WTC11 (cell line): ENCODE results near the gene IL17RC. TPM values are rescaled to one million over a fixed set of nuclear protein-coding genes. Genes with fewer than 3 reads are reported as not detected.

Source experiments
- AR ChIP-seq: fragments of 250-450 bp; sonication (Bioruptor Pico); IDR thresholded peaks from 2 replicates; pipeline ENCODE4 v1.9.0; 2021; ENCODE audit warnings: mild to moderate bottlenecking
- CREM ChIP-seq: sonication (generic); formaldehyde crosslinking; IDR thresholded peaks from 2 replicates; pipeline ENCODE4 v1.8.1; 2022; ENCODE audit warnings: mild to moderate bottlenecking, missing genetic modification reagents, moderate library complexity
- FOXP1 ChIP-seq: sonication (generic); formaldehyde crosslinking; IDR thresholded peaks from 2 replicates; pipeline ENCODE4 v1.8.0; 2022; ENCODE audit warnings: missing genetic modification reagents, mild to moderate bottlenecking, moderate library complexity, borderline replicate concordance
- GRHL2 ChIP-seq: fragments of 250-450 bp; sonication (Bioruptor Pico); IDR thresholded peaks from 2 replicates; pipeline ENCODE4 v1.8.0; 2022; ENCODE audit warnings: mild to moderate bottlenecking, moderate library complexity; ENCODE audit not compliant: insufficient replicate concordance, severe bottlenecking
- IRF1 ChIP-seq: sonication (generic); formaldehyde crosslinking; IDR thresholded peaks from 2 replicates; pipeline ENCODE4 v1.8.0; 2023; ENCODE audit warnings: missing genetic modification reagents
- MYBL2 ChIP-seq: sonication (generic); formaldehyde crosslinking; IDR thresholded peaks from 2 replicates; pipeline ENCODE4 v1.8.1; 2023; ENCODE audit warnings: mild to moderate bottlenecking, moderate library complexity, missing genetic modification reagents
- NR3C1 ChIP-seq: sonication (generic); formaldehyde crosslinking; conservative IDR thresholded peaks from 2 replicates; pipeline ENCODE4 v1.8.1; 2023; ENCODE audit warnings: low read depth, mild to moderate bottlenecking, missing genetic modification reagents
- OVOL2 ChIP-seq: fragments of 250-450 bp; sonication (Bioruptor Pico); IDR thresholded peaks from 2 replicates; pipeline ENCODE4 v1.9.0; 2021; ENCODE audit warnings: mild to moderate bottlenecking, borderline replicate concordance
- SMAD3 ChIP-seq: sonication (generic); formaldehyde crosslinking; IDR thresholded peaks from 2 replicates; pipeline ENCODE4 v1.8.0; 2022; ENCODE audit warnings: missing genetic modification reagents, mild to moderate bottlenecking, borderline replicate concordance
- SOX15 ChIP-seq: fragments of 250-450 bp; sonication (Bioruptor Pico); IDR thresholded peaks from 2 replicates; pipeline ENCODE4 v1.9.0; 2021; ENCODE audit warnings: mild to moderate bottlenecking
- TCF7 ChIP-seq: sonication (generic); formaldehyde crosslinking; IDR thresholded peaks from 2 replicates; pipeline ENCODE4 v1.8.0; 2022; ENCODE audit warnings: mild to moderate bottlenecking, low read depth, missing genetic modification reagents, moderate library complexity
- TEAD1 ChIP-seq: sonication (generic); formaldehyde crosslinking; IDR thresholded peaks from 2 replicates; pipeline ENCODE4 v1.8.0; 2022; ENCODE audit warnings: mild to moderate bottlenecking, missing genetic modification reagents
- USF1 ChIP-seq: sonication (generic); formaldehyde crosslinking; IDR thresholded peaks from 2 replicates; pipeline ENCODE4 v1.8.0; 2022; ENCODE audit warnings: mild to moderate bottlenecking, missing genetic modification reagents
- ZBTB21 ChIP-seq: sonication (generic); formaldehyde crosslinking; IDR thresholded peaks from 2 replicates; pipeline ENCODE4 v1.8.1; 2023; ENCODE audit warnings: mild to moderate bottlenecking, missing genetic modification reagents, borderline replicate concordance
- ZNF219 ChIP-seq: sonication (generic); formaldehyde crosslinking; IDR thresholded peaks from 2 replicates; pipeline ENCODE4 v1.8.0; 2023; ENCODE audit warnings: missing genetic modification reagents, mild to moderate bottlenecking, borderline replicate concordance
- ZNF423 ChIP-seq: fragments of 250-450 bp; sonication (Bioruptor Pico); IDR thresholded peaks from 2 replicates; pipeline ENCODE4 v2.1.2; 2022; ENCODE audit warnings: mild to moderate bottlenecking, moderate library complexity
- total RNA-seq: library from RNA; stranded (reverse); gene quantifications from 3 replicates; pipeline ENCODE4 v1.2.3, GENCODE V29; 2021
- TF ChIP-seq, protein P1 (sequence below): sonication (generic); formaldehyde crosslinking; IDR thresholded peaks from 2 replicates; pipeline ENCODE4 v1.8.0; 2022; ENCODE audit warnings: mild to moderate bottlenecking, missing genetic modification reagents
- TF ChIP-seq, protein P2 (sequence below): sonication (generic); formaldehyde crosslinking; IDR thresholded peaks from 2 replicates; pipeline ENCODE4 v1.8.1; 2022; ENCODE audit warnings: low read depth, mild to moderate bottlenecking, moderate library complexity, missing genetic modification reagents, borderline replicate concordance
- TF ChIP-seq, protein P3 (sequence below): sonication (generic); formaldehyde crosslinking; IDR thresholded peaks from 2 replicates; pipeline ENCODE4 v1.8.1; 2023; ENCODE audit warnings: mild to moderate bottlenecking, moderate library complexity, missing genetic modification reagents
- TF ChIP-seq, protein P4 (sequence below): fragments of 250-450 bp; sonication (Bioruptor Pico); IDR thresholded peaks from 2 replicates; pipeline ENCODE4 v1.8.0; 2021; ENCODE audit warnings: mild to moderate bottlenecking
- TF ChIP-seq, protein P5 (sequence below): sonication (generic); formaldehyde crosslinking; IDR thresholded peaks from 2 replicates; pipeline ENCODE4 v1.8.1; 2023; ENCODE audit warnings: mild to moderate bottlenecking, missing genetic modification reagents, moderate library complexity

The IL17RC gene
- total RNA-seq, 1 experiment from 2014 or later = 10.1 TPM

DNA sequence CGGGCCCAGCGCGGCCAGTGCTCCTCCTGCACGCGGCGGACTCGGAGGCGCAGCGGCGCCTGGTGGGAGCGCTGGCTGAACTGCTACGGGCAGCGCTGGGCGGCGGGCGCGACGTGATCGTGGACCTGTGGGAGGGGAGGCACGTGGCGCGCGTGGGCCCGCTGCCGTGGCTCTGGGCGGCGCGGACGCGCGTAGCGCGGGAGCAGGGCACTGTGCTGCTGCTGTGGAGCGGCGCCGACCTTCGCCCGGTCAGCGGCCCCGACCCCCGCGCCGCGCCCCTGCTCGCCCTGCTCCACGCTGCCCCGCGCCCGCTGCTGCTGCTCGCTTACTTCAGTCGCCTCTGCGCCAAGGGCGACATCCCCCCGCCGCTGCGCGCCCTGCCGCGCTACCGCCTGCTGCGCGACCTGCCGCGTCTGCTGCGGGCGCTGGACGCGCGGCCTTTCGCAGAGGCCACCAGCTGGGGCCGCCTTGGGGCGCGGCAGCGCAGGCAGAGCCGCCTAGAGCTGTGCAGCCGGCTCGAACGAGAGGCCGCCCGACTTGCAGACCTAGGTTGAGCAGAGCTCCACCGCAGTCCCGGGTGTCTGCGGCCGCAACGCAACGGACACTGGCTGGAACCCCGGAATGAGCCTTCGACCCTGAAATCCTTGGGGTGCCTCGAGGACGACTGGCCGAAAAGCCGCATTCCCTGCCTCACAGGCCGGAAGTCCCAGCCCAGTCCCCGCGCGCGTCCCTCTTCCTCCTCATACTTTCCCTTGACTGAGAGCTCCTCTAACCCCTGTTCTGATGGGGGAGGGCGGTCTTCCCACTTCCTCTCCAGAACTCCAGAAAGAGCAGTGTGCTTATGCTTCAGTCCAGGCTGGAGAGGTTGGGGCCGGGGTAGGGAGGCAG, 1.4 kb upstream of the IL17RC start (continued):
- TF ChIP-seq ZNF219 = peak; percentile 59
- TF ChIP-seq, protein P1, sequence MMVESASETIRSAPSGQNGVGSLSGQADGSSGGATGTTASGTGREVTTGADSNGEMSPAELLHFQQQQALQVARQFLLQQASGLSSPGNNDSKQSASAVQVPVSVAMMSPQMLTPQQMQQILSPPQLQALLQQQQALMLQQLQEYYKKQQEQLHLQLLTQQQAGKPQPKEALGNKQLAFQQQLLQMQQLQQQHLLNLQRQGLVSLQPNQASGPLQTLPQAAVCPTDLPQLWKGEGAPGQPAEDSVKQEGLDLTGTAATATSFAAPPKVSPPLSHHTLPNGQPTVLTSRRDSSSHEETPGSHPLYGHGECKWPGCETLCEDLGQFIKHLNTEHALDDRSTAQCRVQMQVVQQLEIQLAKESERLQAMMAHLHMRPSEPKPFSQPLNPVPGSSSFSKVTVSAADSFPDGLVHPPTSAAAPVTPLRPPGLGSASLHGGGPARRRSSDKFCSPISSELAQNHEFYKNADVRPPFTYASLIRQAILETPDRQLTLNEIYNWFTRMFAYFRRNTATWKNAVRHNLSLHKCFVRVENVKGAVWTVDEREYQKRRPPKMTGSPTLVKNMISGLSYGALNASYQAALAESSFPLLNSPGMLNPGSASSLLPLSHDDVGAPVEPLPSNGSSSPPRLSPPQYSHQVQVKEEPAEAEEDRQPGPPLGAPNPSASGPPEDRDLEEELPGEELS (CRISPR knock-in tag) = peak; percentile 97
- TF ChIP-seq SOX15 (CRISPR knock-in tag) = no peak
- TF ChIP-seq ZNF423 (CRISPR knock-in tag) = peak; percentile 96
- peak; percentile 63; the same call in 1 of the 2 replicates for TF ChIP-seq SMAD3 (CRISPR knock-in tag)
- TF ChIP-seq TEAD1 = 0 out of 2 replicates have a peak, but pooled peaks have one; percentile 53
- no peak for TF ChIP-seq OVOL2 (CRISPR knock-in tag)
- peak; percentile 28; the same call in 1 of the 2 replicates for TF ChIP-seq CREM (CRISPR knock-in tag)
- TF ChIP-seq, protein P2, sequence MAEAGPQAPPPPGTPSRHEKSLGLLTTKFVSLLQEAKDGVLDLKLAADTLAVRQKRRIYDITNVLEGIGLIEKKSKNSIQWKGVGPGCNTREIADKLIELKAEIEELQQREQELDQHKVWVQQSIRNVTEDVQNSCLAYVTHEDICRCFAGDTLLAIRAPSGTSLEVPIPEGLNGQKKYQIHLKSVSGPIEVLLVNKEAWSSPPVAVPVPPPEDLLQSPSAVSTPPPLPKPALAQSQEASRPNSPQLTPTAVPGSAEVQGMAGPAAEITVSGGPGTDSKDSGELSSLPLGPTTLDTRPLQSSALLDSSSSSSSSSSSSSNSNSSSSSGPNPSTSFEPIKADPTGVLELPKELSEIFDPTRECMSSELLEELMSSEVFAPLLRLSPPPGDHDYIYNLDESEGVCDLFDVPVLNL (CRISPR knock-in tag) = peak; percentile 83
- TF ChIP-seq, protein P3, sequence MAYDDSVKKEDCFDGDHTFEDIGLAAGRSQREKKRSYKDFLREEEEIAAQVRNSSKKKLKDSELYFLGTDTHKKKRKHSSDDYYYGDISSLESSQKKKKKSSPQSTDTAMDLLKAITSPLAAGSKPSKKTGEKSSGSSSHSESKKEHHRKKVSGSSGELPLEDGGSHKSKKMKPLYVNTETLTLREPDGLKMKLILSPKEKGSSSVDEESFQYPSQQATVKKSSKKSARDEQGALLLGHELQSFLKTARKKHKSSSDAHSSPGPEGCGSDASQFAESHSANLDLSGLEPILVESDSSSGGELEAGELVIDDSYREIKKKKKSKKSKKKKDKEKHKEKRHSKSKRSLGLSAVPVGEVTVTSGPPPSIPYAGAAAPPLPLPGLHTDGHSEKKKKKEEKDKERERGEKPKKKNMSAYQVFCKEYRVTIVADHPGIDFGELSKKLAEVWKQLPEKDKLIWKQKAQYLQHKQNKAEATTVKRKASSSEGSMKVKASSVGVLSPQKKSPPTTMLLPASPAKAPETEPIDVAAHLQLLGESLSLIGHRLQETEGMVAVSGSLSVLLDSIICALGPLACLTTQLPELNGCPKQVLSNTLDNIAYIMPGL = peak; percentile 65; the same call in 1 of the 2 replicates
- TF ChIP-seq IRF1 (CRISPR knock-in tag) = peak; percentile 90
- TF ChIP-seq FOXP1 (CRISPR knock-in tag) = peak; percentile 91
- no peak for TF ChIP-seq AR (CRISPR knock-in tag)
- no peak for TF ChIP-seq NR3C1 (CRISPR knock-in tag)
- TF ChIP-seq, protein P4, sequence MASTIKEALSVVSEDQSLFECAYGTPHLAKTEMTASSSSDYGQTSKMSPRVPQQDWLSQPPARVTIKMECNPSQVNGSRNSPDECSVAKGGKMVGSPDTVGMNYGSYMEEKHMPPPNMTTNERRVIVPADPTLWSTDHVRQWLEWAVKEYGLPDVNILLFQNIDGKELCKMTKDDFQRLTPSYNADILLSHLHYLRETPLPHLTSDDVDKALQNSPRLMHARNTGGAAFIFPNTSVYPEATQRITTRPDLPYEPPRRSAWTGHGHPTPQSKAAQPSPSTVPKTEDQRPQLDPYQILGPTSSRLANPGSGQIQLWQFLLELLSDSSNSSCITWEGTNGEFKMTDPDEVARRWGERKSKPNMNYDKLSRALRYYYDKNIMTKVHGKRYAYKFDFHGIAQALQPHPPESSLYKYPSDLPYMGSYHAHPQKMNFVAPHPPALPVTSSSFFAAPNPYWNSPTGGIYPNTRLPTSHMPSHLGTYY (CRISPR knock-in tag) = no peak
- no peak for TF ChIP-seq GRHL2 (CRISPR knock-in tag)
- TF ChIP-seq MYBL2 (CRISPR knock-in tag) = no peak
- TF ChIP-seq USF1 (CRISPR knock-in tag) = no peak
- TF ChIP-seq, protein P5, sequence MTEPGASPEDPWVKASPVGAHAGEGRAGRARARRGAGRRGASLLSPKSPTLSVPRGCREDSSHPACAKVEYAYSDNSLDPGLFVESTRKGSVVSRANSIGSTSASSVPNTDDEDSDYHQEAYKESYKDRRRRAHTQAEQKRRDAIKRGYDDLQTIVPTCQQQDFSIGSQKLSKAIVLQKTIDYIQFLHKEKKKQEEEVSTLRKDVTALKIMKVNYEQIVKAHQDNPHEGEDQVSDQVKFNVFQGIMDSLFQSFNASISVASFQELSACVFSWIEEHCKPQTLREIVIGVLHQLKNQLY (CRISPR knock-in tag) = no peak
- TF ChIP-seq TCF7 (CRISPR knock-in tag) = no peak
- TF ChIP-seq ZBTB21 (CRISPR knock-in tag) = no peak
- TF ChIP-seq, all 79 proteins: peak for 31
